OCI-LY7 (cell line): ENCODE results near the gene SPATS2L. TPM values are rescaled to one million over a fixed set of nuclear protein-coding genes. Genes with fewer than 3 reads are reported as not detected.

Source experiments
- BruUV-seq: library from RNA; stranded (reverse); fragments of 400-500 nt; replicated peaks from 2 replicates; lab custom pipeline; 2021; lab: Mats Ljungman, UMichigan
- CTCF ChIA-PET: fragments of 300-600 bp; sonication (Branson Sonifier 250); formaldehyde crosslinking; loops from one replicate; lab custom pipeline; 2022; ENCODE audit warnings: antibody characterized with exemption; ENCODE audit not compliant: unreplicated experiment; lab: Charles Lee
- POLR2A ChIA-PET: fragments of 300-600 bp; sonication (Branson Sonifier 250); formaldehyde crosslinking; loops from one replicate; lab custom pipeline; 2022; ENCODE audit warnings: antibody characterized with exemption; lab: Charles Lee
- DNase-seq: peaks from one replicate; pipeline ENCODE4 v3.0.0-alpha.2; 2015; ENCODE audit warnings: low spot score
- H2AFZ ChIP-seq: fragments of 200-600 bp; sonication (generic), shearing (Covaris generic); 2 replicates; pipeline ENCODE4 v1.6.1; 2014; ENCODE audit warnings: mild to moderate bottlenecking, antibody characterized with exemption, low read length, moderate library complexity
- H3K27ac ChIP-seq: fragments of 200-600 bp; sonication (generic); 2 replicates; pipeline ENCODE4 v1.5.1; 2014; ENCODE audit warnings: mixed run types, low read depth, mild to moderate bottlenecking, moderate library complexity, low read length, inconsistent platforms; ENCODE audit not compliant: poor library complexity, severe bottlenecking
- H3K36me3 ChIP-seq: fragments of 200-600 bp; sonication (generic); 2 replicates; pipeline ENCODE4 v1.6.1; 2014; ENCODE audit warnings: mild to moderate bottlenecking, antibody characterized with exemption, low read length, moderate library complexity, mixed read lengths; ENCODE audit not compliant: insufficient read depth
- H3K4me1 ChIP-seq: fragments of 200-600 bp; sonication (generic); 2 replicates; pipeline ENCODE4 v1.5.1; 2014; ENCODE audit warnings: mild to moderate bottlenecking, low read length; ENCODE audit not compliant: insufficient read depth, poor library complexity, severe bottlenecking
- H3K4me2 ChIP-seq: fragments of 200-600 bp; sonication (generic); 2 replicates; pipeline ENCODE4 v1.6.1; 2014; ENCODE audit warnings: mild to moderate bottlenecking, low read length
- H3K4me3 ChIP-seq: fragments of 200-600 bp; sonication (generic); 2 replicates; pipeline ENCODE4 v1.5.1; 2014; ENCODE audit warnings: mild to moderate bottlenecking, low read depth, low read length; ENCODE audit not compliant: poor library complexity, severe bottlenecking
- H3K79me2 ChIP-seq: fragments of 200-600 bp; sonication (generic); 2 replicates; pipeline ENCODE4 v1.6.1; 2016; ENCODE audit warnings: low read depth, mild to moderate bottlenecking, low read length, moderate library complexity, mixed read lengths; ENCODE audit not compliant: insufficient read depth
- H3K9me2 ChIP-seq: fragments of 200-600 bp; sonication (generic); 2 replicates; pipeline ENCODE4 v1.6.1; 2016; ENCODE audit warnings: mild to moderate bottlenecking, low read length, mixed read lengths; ENCODE audit not compliant: insufficient read depth
- H3K9me3 ChIP-seq: fragments of 200-600 bp; sonication (generic); 2 replicates; pipeline ENCODE4 v1.6.1; 2014; ENCODE audit warnings: mild to moderate bottlenecking, mixed run types, low read length, mixed read lengths
- H4K20me1 ChIP-seq: fragments of 200-600 bp; sonication (generic); 2 replicates; pipeline ENCODE4 v1.6.1; 2014; ENCODE audit warnings: mild to moderate bottlenecking, antibody characterized with exemption, low read length, moderate library complexity, mixed read lengths; ENCODE audit not compliant: insufficient read depth
- CTCF ChIP-seq: fragments of 200-600 bp; sonication (generic); conservative IDR thresholded peaks from 2 replicates; pipeline ENCODE4 v1.5.1; 2014; ENCODE audit warnings: mild to moderate bottlenecking, antibody characterized with exemption, low read length, moderate library complexity, mixed read lengths
- EZH2phosphoT487 ChIP-seq: fragments of 200-600 bp; sonication (generic); IDR thresholded peaks from 2 replicates; pipeline ENCODE4 v1.6.1; 2018; ENCODE audit warnings: low read depth, borderline replicate concordance, mild to moderate bottlenecking, mixed run types, antibody characterized with exemption, low read length, moderate library complexity, mixed read lengths
- intact Hi-C: fragments of 100-400 bp; cut with micrococcal nuclease; formaldehyde crosslinking; loops from one replicate; pipeline ENCODE4 v1.10.0; 2022; ENCODE audit not compliant: unreplicated experiment
- total RNA-seq, 2 experiments: library from RNA; depleted of rRNA in 1 of 2; stranded (reverse); fragments of >200 nt in 1 of 2; shearing (Covaris generic) in 1 of 2; gene quantifications; 2 replicates each; pipeline ENCODE4 v1.2.3, GENCODE V29; 2014 to 2022

Gene SPATS2L
- total RNA-seq, 2 experiments from 2014 or later: 3.1 to 5.2 TPM

GRCh38 chr2:200397785-200398184 lies 91.3 kb downstream of the SPATS2L start:
- Histone ChIP-seq H3K36me3 (no peaks in the 10 kb centered on the region), H3K9me3 (no peaks in the 10 kb centered on the region), H2AFZ (no peak overlapping the region), H3K27ac (no peak overlapping the region), H3K4me3 (no peak overlapping the region), H3K79me2 (no peaks in the 10 kb centered on the region), H3K4me1 (no peaks in the 10 kb centered on the region), H3K4me2 (no peak overlapping the region), H3K9me2 (no peaks in the 10 kb centered on the region), H4K20me1 (no peaks in the 10 kb centered on the region)
- BruUV-seq: no TSS peak
- TF ChIP-seq EZH2phosphoT487 (no peak), CTCF (no peak)
- DNase-seq: no peak
- CTCF ChIA-PET: no interaction called here
- intact Hi-C loops: no loop called here
- POLR2A ChIA-PET: interaction anchor here (1.0 kb wide), 1 partner anchor 17 kb away, joined by 3 read pairs; no protein-coding TSS in a partner anchor

GRCh38 chr2:200399046-200399445 lies 92.6 kb downstream of the SPATS2L start:
- Histone ChIP-seq H3K27ac (no peak overlapping the region), H2AFZ (no peak overlapping the region), H3K9me3 (no peaks in the 10 kb centered on the region), H3K4me1 (no peaks in the 10 kb centered on the region), H3K4me3 (no peak overlapping the region), H3K79me2 (no peaks in the 10 kb centered on the region), H4K20me1 (no peaks in the 10 kb centered on the region), H3K4me2 (no peak overlapping the region), H3K36me3 (no peaks in the 10 kb centered on the region), H3K9me2 (no peaks in the 10 kb centered on the region)
- TF ChIP-seq EZH2phosphoT487 (no peak), CTCF (no peak)
- intact Hi-C loops: no loop called here
- no TSS peak for BruUV-seq
- DNase-seq: no peak
- POLR2A ChIA-PET: no interaction called here
- CTCF ChIA-PET: no interaction called here

- no peak overlapping the region for H3K4me3 ChIP-seq
- intact Hi-C loops: no loop called here
- no TSS peak for BruUV-seq
- no peaks in the 10 kb centered on the region for H3K9me3 ChIP-seq
- H3K27ac ChIP-seq: no peak overlapping the region
- no peak for DNase-seq
- no peaks in the 10 kb centered on the region for H3K79me2 ChIP-seq
- H3K4me2 ChIP-seq: no peak overlapping the region
- no peaks in the 10 kb centered on the region for H3K36me3 ChIP-seq
- no peaks in the 10 kb centered on the region for H3K4me1 ChIP-seq
- H4K20me1 ChIP-seq: no peaks in the 10 kb centered on the region
- no peak overlapping the region for H2AFZ ChIP-seq
- POLR2A ChIA-PET: no interaction called here
- CTCF ChIA-PET: no interaction called here
- no peak for TF ChIP-seq CTCF
- TF ChIP-seq EZH2phosphoT487: no peak
- no peaks in the 10 kb centered on the region for H3K9me2 ChIP-seq
Observed at GRCh38 chr2:200399636-200400035, 93.1 kb downstream of the SPATS2L start.
